GM20000 (cell line): ENCODE measurements around the gene ENTREP1.

Experiments used
- DNase-seq: peaks from one replicate; pipeline ENCODE4 v3.0.0; 2012; ENCODE audit warnings: low spot score
- CTCF ChIP-seq: IDR thresholded peaks from 2 replicates; pipeline ENCODE4 v1.5.1; 2012; ENCODE audit warnings: mild to moderate bottlenecking, control low read depth; ENCODE audit errors: extremely low read depth, missing control alignments

ENTREP1 gene

GRCh38 chr9:69411931-69412740 is 87.1 kb downstream of the ENTREP1 start:
- no peak for DNase-seq
- no peak for TF ChIP-seq CTCF

- peak; percentile 32 for DNase-seq
- peak; percentile 4 for TF ChIP-seq CTCF
Observed at GRCh38 chr9:69412741-69413150, 87.7 kb downstream of the ENTREP1 start.

- TF ChIP-seq CTCF = no peak
- DNase-seq = no peak
Observed at GRCh38 chr9:69420611-69421270, 95.7 kb downstream of the ENTREP1 start.

GRCh38 chr9:69421908-69422801 is 97.1 kb downstream of the ENTREP1 start:
- DNase-seq = peak; percentile 80
- TF ChIP-seq CTCF = peak; percentile 64

DNA sequence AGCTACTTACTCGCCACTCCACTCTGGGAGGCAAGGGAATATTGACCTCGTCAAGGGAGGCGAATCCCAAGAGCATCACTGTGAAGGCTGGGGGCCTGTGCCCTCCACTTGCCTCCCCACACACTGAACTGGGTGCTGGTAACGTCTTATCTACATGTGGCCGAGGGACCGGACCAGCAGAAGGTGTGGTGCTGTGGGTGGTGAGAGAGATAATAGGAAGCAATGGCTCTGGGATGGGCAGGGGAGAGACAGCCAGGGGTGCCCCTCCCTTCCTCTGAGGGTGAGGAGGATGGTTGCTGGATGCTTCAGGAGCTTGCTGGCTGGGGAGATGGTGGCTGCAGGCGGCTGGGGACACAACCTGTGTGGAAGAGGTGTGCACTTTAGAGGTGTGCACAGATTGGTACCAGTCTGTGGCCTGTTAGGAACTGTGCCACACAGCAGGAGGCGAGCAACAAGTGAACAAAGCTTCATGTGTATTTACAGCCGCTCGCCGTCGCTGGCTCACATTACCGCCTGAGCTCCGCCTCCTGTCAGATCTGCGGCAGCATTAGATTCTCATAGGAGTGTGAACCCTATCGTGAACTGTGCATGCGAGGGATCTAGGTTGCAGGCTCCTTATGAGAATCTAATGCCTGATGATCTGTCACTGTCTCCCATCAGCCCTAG is 100.3 kb downstream of the ENTREP1 start:
- TF ChIP-seq CTCF = no peak
- DNase-seq = no peak

- no peak for DNase-seq
- TF ChIP-seq CTCF = no peak
Observed at GRCh38 chr9:69427286-69427685, 102.3 kb downstream of the ENTREP1 start.
